SJCRH30 (cell line): ENCODE data around the gene SRY. TPM values are rescaled to one million over a fixed set of nuclear protein-coding genes. Genes with fewer than 3 reads are reported as not detected.
"Not testable (repeated sequence)": the region's sequence is repeated elsewhere in the genome, so short reads cannot be mapped to it uniquely, and the experiment has no call there.

Source experiments
- DNase-seq, 2 experiments: peaks; one replicate each; pipeline ENCODE4 v3.0.0-alpha.2; 2015 to 2020
- H3K27ac ChIP-seq: fragments of 250-450 bp; sonication (Bioruptor Pico); 2 replicates; pipeline ENCODE4 v1.5.1; 2020; ENCODE audit warnings: mild to moderate bottlenecking, moderate library complexity
- H3K27me3 ChIP-seq: fragments of 250-450 bp; sonication (Bioruptor Pico); 2 replicates; pipeline ENCODE4 v1.5.1; 2020; ENCODE audit warnings: mild to moderate bottlenecking, moderate library complexity
- H3K36me3 ChIP-seq: fragments of 250-450 bp; sonication (Bioruptor Pico); 2 replicates; pipeline ENCODE4 v1.5.1; 2020; ENCODE audit warnings: mild to moderate bottlenecking, moderate library complexity
- H3K4me1 ChIP-seq: fragments of 250-450 bp; sonication (Bioruptor Pico); 2 replicates; pipeline ENCODE4 v1.5.1; 2020; ENCODE audit warnings: mild to moderate bottlenecking, moderate library complexity
- H3K4me3 ChIP-seq: fragments of 250-450 bp; sonication (Bioruptor Pico); 2 replicates; pipeline ENCODE4 v1.5.1; 2020; ENCODE audit warnings: mild to moderate bottlenecking, moderate library complexity
- H3K9me3 ChIP-seq: fragments of 250-450 bp; sonication (Bioruptor Pico); replicated peaks from 2 replicates; pipeline ENCODE4 v1.5.1; 2020; ENCODE audit warnings: mild to moderate bottlenecking, moderate library complexity
- total RNA-seq: library from RNA; depleted of rRNA; stranded (reverse); fragments of >200 nt; shearing (Covaris generic); gene quantifications from 2 replicates; pipeline ENCODE4 v1.2.3, GENCODE V29; 2014; rRNA removed

Gene SRY
- not detected in 2 replicates for total RNA-seq

DNA sequence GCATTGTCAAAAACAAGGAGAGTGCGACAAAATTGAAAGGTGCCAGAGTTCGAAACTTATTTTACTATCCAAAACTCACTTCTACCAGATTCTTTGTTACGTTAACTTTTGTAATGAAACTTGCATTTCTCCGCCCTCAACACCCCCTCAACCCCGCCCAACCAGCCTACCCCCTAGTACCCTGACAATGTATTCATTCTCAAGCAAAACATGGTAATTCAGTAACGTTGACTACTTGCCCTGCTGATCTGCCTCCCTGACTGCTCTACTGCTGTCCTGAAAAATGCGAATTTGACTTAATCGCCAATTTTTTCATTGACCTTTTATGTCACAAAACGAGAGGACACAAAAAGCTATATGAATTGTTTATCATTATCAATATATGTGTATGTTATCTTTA, at the start of gene SRY:
TSS of gene SRY (minus strand) at position 83 of the 400 bp plus-strand sequence. CDS start at position 4, 79 bp downstream.
- Histone ChIP-seq H3K27ac (no peak within 1 kb of the TSS), H3K4me3 (no peak within 1 kb of the TSS), H3K36me3 (no peaks in the 10 kb centered on the region), H3K27me3 (no peaks in the 10 kb centered on the region), H3K9me3 (no peaks in the 10 kb centered on the region), H3K4me1 (no peaks in the 10 kb centered on the region)
- DNase-seq = no peak

DNA sequence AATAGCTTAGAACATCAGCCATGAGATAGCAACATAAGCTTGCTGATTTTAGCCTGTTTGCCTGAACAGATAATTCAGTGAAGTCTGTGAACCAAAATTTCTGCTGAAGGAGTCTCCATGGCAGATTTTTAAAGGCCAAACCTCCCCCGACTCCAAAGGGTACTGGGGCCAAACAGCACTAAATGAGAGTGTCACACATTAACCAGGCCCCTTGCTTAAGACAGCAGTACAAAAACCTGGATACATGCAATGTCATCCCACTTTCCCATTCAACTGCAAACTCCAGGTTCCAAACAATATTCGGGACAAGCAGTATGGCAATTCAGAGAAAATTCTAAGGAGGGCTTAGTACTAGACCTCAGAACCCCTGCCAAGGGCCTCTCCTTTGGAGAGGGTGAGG, 49.6 kb upstream of the SRY start:
- no peak overlapping the region for H3K4me3 ChIP-seq
- H3K36me3 ChIP-seq = no peaks in the 10 kb centered on the region
- H3K4me1 ChIP-seq = no peaks in the 10 kb centered on the region
- H3K9me3 ChIP-seq = no peaks in the 10 kb centered on the region
- no peak for DNase-seq
- H3K27ac ChIP-seq = no peak overlapping the region
- H3K27me3 ChIP-seq = no peaks in the 10 kb centered on the region

DNA sequence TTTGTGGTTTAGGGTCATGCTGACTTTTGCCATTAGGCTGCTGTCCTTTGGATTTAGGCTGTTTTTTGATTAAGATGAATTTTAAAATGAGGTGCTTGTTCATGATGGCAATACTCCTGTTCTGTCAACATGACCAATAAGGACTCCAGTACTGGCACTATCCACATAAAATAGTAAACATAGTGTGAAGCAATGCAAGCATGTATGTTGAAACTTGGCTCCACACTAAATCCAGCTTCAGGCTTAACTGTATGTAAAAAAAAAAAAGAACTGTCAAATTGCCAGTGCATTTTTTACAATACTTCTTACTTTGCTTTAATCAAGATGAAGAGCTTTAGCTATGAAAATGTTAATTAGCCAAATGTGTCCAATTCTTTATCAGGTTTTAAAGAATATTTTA, 47.7 kb upstream of the SRY start:
- Histone ChIP-seq H3K4me1 (no peaks in the 10 kb centered on the region), H3K36me3 (no peaks in the 10 kb centered on the region), H3K27me3 (no peaks in the 10 kb centered on the region), H3K4me3 (no peak overlapping the region), H3K27ac (no peak overlapping the region), H3K9me3 (no peaks in the 10 kb centered on the region)
- DNase-seq = no peak

DNA sequence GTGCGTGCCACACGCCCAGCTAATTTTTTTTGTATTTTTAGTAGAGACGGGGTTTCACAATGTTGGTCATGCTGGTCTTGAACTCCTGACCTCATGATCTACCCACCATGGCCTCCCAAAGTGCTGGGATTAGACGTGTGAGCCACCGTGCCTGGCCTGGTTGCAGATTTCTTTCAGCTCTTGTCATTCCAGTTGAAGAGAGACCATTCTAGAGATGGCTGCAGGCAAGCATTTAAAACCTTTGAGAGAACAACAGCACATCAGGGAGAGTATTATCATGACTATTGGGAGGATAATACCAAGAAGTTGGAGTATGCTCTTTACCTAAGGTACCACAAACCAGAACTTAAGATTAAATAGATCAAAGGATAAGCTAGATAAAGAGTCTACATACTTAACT, 41.0 kb upstream of the SRY start:
- Histone ChIP-seq H3K4me3 (no peak overlapping the region), H3K4me1 (no peaks in the 10 kb centered on the region), H3K27me3 (no peaks in the 10 kb centered on the region), H3K9me3 (no peaks in the 10 kb centered on the region), H3K36me3 (no peaks in the 10 kb centered on the region), H3K27ac (no peak overlapping the region)
- no peak for DNase-seq

DNA sequence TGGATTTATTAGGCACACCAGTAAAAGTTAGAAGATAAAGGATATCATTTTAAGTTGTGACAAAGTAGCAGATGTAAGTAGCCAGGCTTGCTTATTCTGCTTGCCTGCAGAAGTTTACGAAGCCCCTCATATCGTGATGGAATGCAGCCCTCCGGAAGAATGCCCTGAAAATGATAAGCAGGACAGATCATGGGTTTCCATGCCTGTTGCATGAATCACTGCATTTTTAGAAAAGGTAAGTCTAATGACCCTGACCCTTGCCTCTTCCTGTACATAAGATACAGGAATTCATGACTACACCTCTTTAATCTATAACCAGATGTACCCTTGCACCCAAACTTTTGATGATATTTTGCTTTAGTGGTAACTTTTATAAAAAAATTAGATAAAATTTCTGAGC, 37.0 kb upstream of the SRY start:
- H3K27me3 ChIP-seq = no peaks in the 10 kb centered on the region
- no peak for DNase-seq

DNA sequence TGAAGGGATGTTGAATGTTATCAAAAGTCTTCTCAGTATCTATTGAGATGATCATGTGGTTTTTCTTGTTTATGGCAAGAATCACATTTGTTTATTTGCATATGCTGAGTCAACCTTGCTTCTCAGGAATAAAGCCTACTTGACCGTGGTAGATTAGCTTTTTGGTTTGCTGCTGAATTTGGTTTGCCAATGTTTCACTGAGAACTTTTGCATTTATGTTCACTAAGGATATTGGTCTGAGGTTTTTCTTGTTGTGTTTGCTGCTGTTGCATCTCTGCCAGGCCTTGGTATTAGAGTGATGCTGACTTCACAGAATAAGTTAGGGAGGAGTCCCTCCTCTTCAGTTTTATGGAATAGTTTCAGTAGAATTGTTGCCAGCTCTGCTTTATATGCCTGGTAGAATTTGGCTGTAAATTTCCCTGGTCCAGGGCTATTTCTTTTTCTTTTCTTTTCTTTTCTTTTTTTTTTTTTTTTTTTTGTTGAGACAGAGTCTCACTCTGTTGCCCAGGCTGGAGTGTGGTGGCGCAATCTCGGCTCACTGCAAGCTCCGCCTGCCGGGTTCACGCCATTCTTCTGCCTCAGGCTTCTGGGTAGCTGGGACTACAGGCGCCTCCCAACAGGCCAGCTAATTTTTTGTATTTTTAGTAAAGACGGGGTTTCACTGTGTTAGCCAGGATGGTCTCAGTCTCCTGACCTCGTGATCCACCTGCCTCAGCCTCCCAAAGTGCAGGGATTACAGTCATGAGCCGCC, 29.8 kb upstream of the SRY start:
- not testable (repeated sequence) for H3K27ac ChIP-seq, DNase-seq

More for the DNA sequence above, 37.0 kb upstream of the SRY start:
- Histone ChIP-seq H3K4me3 (no peak overlapping the region), H3K36me3 (no peaks in the 10 kb centered on the region), H3K27ac (no peak overlapping the region), H3K9me3 (no peaks in the 10 kb centered on the region), H3K4me1 (no peaks in the 10 kb centered on the region)

DNA sequence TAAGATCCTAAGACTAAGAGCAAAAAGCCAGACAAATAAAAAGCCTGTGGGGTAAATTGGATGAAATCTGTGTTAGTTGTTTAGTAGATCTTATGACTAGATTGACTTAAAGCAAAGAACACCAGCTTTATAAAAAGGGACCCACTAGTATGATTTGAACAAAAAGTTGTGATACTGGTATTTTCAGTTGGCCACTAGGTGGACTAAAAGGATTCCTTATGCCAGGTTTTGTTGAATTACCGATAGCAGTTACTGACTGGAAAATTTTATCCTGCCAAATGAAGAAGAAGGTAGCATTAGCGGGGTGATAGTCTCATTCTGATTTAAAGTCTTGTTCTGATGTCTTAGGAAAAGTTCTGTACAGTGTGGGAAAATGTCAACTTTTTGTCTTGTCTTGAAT, 12.8 kb upstream of the SRY start:
- Histone ChIP-seq H3K27me3 (no peaks in the 10 kb centered on the region), H3K9me3 (no peaks in the 10 kb centered on the region), H3K27ac (no peak overlapping the region), H3K36me3 (no peaks in the 10 kb centered on the region), H3K4me1 (no peaks in the 10 kb centered on the region), H3K4me3 (no peak overlapping the region)
- DNase-seq = peak in 1 of 2 experiments; percentile 1

More for the DNA sequence above, 29.8 kb upstream of the SRY start:
- not testable (repeated sequence) for H3K4me1 ChIP-seq, H3K9me3 ChIP-seq, H3K4me3 ChIP-seq, H3K36me3 ChIP-seq, H3K27me3 ChIP-seq

GRCh38 chrY:2797991-2798390, 10.5 kb upstream of the SRY start:
- Histone ChIP-seq H3K4me1 (no peaks in the 10 kb centered on the region), H3K9me3 (no peaks in the 10 kb centered on the region), H3K36me3 (no peaks in the 10 kb centered on the region), H3K4me3 (no peak overlapping the region), H3K27ac (no peak overlapping the region), H3K27me3 (no peaks in the 10 kb centered on the region)
- DNase-seq = no peak

GRCh38 chrY:2796977-2797523, 9.6 kb upstream of the SRY start:
- Histone ChIP-seq H3K4me3 (no peak overlapping the region), H3K27ac (no peak overlapping the region), H3K36me3 (no peaks in the 10 kb centered on the region), H3K9me3 (no peaks in the 10 kb centered on the region), H3K4me1 (no peaks in the 10 kb centered on the region), H3K27me3 (no peaks in the 10 kb centered on the region)
- DNase-seq = no peak

DNA sequence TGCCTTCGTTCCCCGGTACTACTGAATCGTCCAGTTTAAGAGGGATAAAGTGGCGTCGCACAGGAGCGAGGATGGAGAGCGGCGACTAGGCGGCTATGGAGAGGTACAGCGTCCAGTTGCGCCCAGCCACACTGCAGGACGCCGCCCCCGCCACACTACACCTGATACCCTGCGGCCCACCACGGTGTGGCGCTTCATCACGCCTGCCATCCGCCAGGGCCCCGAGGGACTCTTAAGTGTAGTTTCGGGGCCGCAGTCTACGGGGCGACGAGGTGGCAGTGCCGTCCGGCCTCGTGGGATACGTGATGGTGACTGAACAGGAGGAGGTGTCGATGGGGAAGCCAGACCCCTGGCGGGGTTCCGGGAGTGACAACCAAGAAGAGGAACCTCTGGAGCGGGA, 2.3 kb upstream of the SRY start:
- Histone ChIP-seq H3K27ac (no peak overlapping the region), H3K4me1 (no peaks in the 10 kb centered on the region), H3K4me3 (no peak overlapping the region), H3K9me3 (no peaks in the 10 kb centered on the region), H3K36me3 (no peaks in the 10 kb centered on the region), H3K27me3 (no peaks in the 10 kb centered on the region)
- DNase-seq = no peak

GRCh38 chrY:2786876-2787512, 488 bp downstream of the SRY start:
- no peak for DNase-seq
- no peaks in the 10 kb centered on the region for H3K27me3 ChIP-seq
- H3K4me3 ChIP-seq = no peak overlapping the region

More at GRCh38 chrY:2786876-2787512, 488 bp downstream of the SRY start:
- H3K4me1 ChIP-seq = no peaks in the 10 kb centered on the region
- H3K9me3 ChIP-seq = no peaks in the 10 kb centered on the region
- no peak overlapping the region for H3K27ac ChIP-seq
- H3K36me3 ChIP-seq = no peaks in the 10 kb centered on the region

Other genes with a start within 250 kb of the SRY start
- gene RPS4Y1, start 53.9 kb upstream of the SRY start, total RNA-seq = 301 and 324 TPM in 2 replicates
- gene ZFY, start 147.7 kb upstream of the SRY start, total RNA-seq = 4.3 and 4.4 TPM in 2 replicates